GM18520 (cell line): ENCODE results near the gene RTKN.

ENCODE experiments used
- ATAC-seq: cut with Tn5 transposase; IDR thresholded peaks from one replicate; pipeline ENCODE4 v1.9.1; 2021; ENCODE audit not compliant: unreplicated experiment

The RTKN gene

GRCh38 chr2:74417763-74418162 is 24.0 kb downstream of the RTKN start:
- ATAC-seq, result no peak

GRCh38 chr2:74417197-74417596 is 24.5 kb downstream of the RTKN start:
- no peak for ATAC-seq

- ATAC-seq, result no peak
Observed at GRCh38 chr2:74416778-74417177, 25.0 kb downstream of the RTKN start.

- no peak for ATAC-seq
Observed at GRCh38 chr2:74415762-74416395, 25.9 kb downstream of the RTKN start.

GRCh38 chr2:74414881-74415761 is 26.6 kb downstream of the RTKN start:
- ATAC-seq, result no peak

GRCh38 chr2:74414441-74414840 is 27.3 kb downstream of the RTKN start:
- ATAC-seq, result no peak

- no peak for ATAC-seq
Observed at GRCh38 chr2:74413001-74413698, 28.6 kb downstream of the RTKN start.

GRCh38 chr2:74407682-74408081 is 34.1 kb downstream of the RTKN start:
- no peak for ATAC-seq

- ATAC-seq, result peak; percentile 70
Observed at GRCh38 chr2:74406035-74406434, 35.7 kb downstream of the RTKN start.

- no peak for ATAC-seq
Observed at GRCh38 chr2:74401891-74402290, 39.8 kb downstream of the RTKN start.

GRCh38 chr2:74399785-74400184 is 42.0 kb downstream of the RTKN start:
- ATAC-seq, result no peak

GRCh38 chr2:74396149-74396548 is 45.6 kb downstream of the RTKN start:
- no peak for ATAC-seq

- ATAC-seq, result no peak
Observed at GRCh38 chr2:74393525-74393924, 48.2 kb downstream of the RTKN start.

- ATAC-seq, result no peak
Observed at GRCh38 chr2:74392449-74392743, 49.3 kb downstream of the RTKN start.

GRCh38 chr2:74391580-74392448 is 49.9 kb downstream of the RTKN start:
- ATAC-seq, result peak; percentile 70

- ATAC-seq, result no peak
Observed at GRCh38 chr2:74391209-74391579, 50.5 kb downstream of the RTKN start.

- ATAC-seq, result no peak
Observed at GRCh38 chr2:74390606-74391005, 51.1 kb downstream of the RTKN start.

- no peak for ATAC-seq
Observed at GRCh38 chr2:74387346-74387745, 54.4 kb downstream of the RTKN start.

GRCh38 chr2:74385396-74385795 is 56.3 kb downstream of the RTKN start:
- ATAC-seq, result no peak

- no peak for ATAC-seq
Observed at GRCh38 chr2:74384051-74384450, 57.7 kb downstream of the RTKN start.

GRCh38 chr2:74383254-74383653 is 58.5 kb downstream of the RTKN start:
- no peak for ATAC-seq
